22Rv1 (cell line): Measurements from ENCODE around the gene SOX14.

Experiments
- H3K27ac ChIP-seq: fragments of 450-650 bp; 2 replicates; pipeline ENCODE4 v1.5.1; 2017
- ZFX ChIP-seq: fragments of 450-650 bp; IDR thresholded peaks from 2 replicates; pipeline ENCODE4 v1.6.1; 2017; ENCODE audit warnings: antibody characterized with exemption, borderline replicate concordance
- TF ChIP-seq, protein P1 (sequence below): fragments of 450-650 bp; IDR thresholded peaks from 2 replicates; pipeline ENCODE4 v1.5.1; 2017; ENCODE audit warnings: mild to moderate bottlenecking

SOX14 gene

DNA sequence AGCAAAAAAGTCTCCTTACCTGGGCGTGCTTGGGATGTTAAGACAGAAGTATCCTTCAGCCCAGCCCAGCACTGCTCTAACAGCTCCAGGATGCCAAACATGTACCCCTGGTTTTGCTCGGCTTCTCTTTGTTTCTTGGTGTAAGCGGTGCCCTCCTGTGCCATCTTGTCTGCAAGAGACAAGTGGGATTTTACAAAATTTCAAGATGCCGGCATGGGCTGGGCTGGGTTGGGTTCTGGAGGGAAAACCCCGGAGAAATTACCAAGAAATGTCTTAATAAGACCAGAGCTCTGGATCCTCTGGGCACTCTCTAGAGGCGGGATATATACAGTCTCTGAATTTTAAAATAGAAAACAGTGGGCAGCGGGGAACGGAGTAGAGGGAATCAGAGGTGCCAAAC, 4.6 kb upstream of the SOX14 start:
- H3K27ac ChIP-seq: no peak overlapping the region
- TF ChIP-seq, protein P1, sequence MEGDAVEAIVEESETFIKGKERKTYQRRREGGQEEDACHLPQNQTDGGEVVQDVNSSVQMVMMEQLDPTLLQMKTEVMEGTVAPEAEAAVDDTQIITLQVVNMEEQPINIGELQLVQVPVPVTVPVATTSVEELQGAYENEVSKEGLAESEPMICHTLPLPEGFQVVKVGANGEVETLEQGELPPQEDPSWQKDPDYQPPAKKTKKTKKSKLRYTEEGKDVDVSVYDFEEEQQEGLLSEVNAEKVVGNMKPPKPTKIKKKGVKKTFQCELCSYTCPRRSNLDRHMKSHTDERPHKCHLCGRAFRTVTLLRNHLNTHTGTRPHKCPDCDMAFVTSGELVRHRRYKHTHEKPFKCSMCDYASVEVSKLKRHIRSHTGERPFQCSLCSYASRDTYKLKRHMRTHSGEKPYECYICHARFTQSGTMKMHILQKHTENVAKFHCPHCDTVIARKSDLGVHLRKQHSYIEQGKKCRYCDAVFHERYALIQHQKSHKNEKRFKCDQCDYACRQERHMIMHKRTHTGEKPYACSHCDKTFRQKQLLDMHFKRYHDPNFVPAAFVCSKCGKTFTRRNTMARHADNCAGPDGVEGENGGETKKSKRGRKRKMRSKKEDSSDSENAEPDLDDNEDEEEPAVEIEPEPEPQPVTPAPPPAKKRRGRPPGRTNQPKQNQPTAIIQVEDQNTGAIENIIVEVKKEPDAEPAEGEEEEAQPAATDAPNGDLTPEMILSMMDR: no peak
- TF ChIP-seq ZFX: no peak

- no peak overlapping the region for H3K27ac ChIP-seq
- TF ChIP-seq, protein P1: no peak
- TF ChIP-seq ZFX: no peak
Observed at GRCh38 chr3:137760341-137761098, 3.6 kb upstream of the SOX14 start.

GRCh38 chr3:137761099-137761562, 3.0 kb upstream of the SOX14 start:
- no peak for TF ChIP-seq ZFX
- TF ChIP-seq, protein P1: no peak
- H3K27ac ChIP-seq: no peak overlapping the region

GRCh38 chr3:137761563-137762503, 2.3 kb upstream of the SOX14 start:
- TF ChIP-seq, protein P1: no peak
- TF ChIP-seq ZFX: no peak
- H3K27ac ChIP-seq: no peak overlapping the region

- no peak for TF ChIP-seq ZFX
- TF ChIP-seq, protein P1: no peak
- no peak overlapping the region for H3K27ac ChIP-seq
Observed at GRCh38 chr3:137762674-137763593, 1.2 kb upstream of the SOX14 start.

- no peak for TF ChIP-seq ZFX
- TF ChIP-seq, protein P1: no peak
- H3K27ac ChIP-seq: no peak overlapping the region
Observed at GRCh38 chr3:137763594-137763938, 549 bp upstream of the SOX14 start.
